Left lung (tissue), 10 donors: Measurements from ENCODE around the gene COL9A2. TPM values are rescaled to one million over a fixed set of nuclear protein-coding genes. Genes with fewer than 3 reads are reported as not detected.
"Not testable (repeated sequence)": the region's sequence is repeated elsewhere in the genome, so short reads cannot be mapped to it uniquely, and the experiment has no call there.

ENCODE experiments used
- ATAC-seq: fragments of 200-7000 bp; cut with Tn5 transposase; one replicate; pipeline ENCODE4 v1.9.1; 2020; ENCODE audit warnings: moderate library complexity
- DNase-seq, 4 donors: peaks; one replicate each; pipeline ENCODE4 v3.0.0-alpha.2; 2013 to 2020
- H3K27ac ChIP-seq, 2 donors: fragments of 200-600 bp; sonication (generic) in 1 of 2; one replicate each; pipeline versions ENCODE4 v1.5.0 to v1.8.0; 2020 to 2021
- H3K27me3 ChIP-seq, 2 donors: fragments of 200-600 bp; sonication (generic) in 1 of 2; one replicate each; pipeline versions ENCODE4 v1.5.0 to v1.8.0; 2020 to 2021
- H3K36me3 ChIP-seq, 2 donors: fragments of 200-600 bp; sonication (generic) in 1 of 2; one replicate each; pipeline versions ENCODE4 v1.5.0 to v1.8.0; 2020 to 2021
- H3K4me1 ChIP-seq, 2 donors: fragments of 200-600 bp; one replicate each; pipeline ENCODE4 v1.8.0; 2021
- H3K4me3 ChIP-seq, 2 donors: fragments of 200-600 bp; sonication (generic) in 1 of 2; one replicate each; pipeline versions ENCODE4 v1.5.0 to v1.8.0; 2020 to 2021; ENCODE audit warnings: mild to moderate bottlenecking in 1 of 2
- H3K9me3 ChIP-seq, 2 donors: fragments of 200-600 bp; sonication (generic) in 1 of 2; one replicate each; pipeline versions ENCODE4 v1.5.0 to v1.8.0; 2020 to 2021
- CTCF ChIP-seq, 2 donors: fragments of 200-600 bp; sonication (generic) in 1 of 2; IDR thresholded peaks; one replicate each; pipeline versions ENCODE4 v1.5.0 to v1.8.0; 2021; ENCODE audit warnings: antibody characterized with exemption in 2 of 2
- intact Hi-C, 2 donors: fragments of 100-400 bp; cut with DNase I; formaldehyde crosslinking; loops; one replicate each; pipeline versions ENCODE4 v1.11.2 to v1.14.2; 2022
- polyA plus RNA-seq, 6 donors: library from polyadenylated mRNA; unstranded; fragments of 120-200 nt; gene quantifications; one replicate each; pipeline ENCODE4 v1.2.1, GENCODE V29; 2013; ENCODE audit not compliant: insufficient read length in 6 of 6
- total RNA-seq, 2 donors: library from RNA; stranded (reverse); fragmentation: NEBNext Ultra II Directional; extraction: Animal tissue kit (Norgen Biotek cat#: 25700); gene quantifications; one replicate each; pipeline ENCODE4 v1.2.1, GENCODE V29; 2021
- donor health status: DM: no; HTN: yes; CAD: no.
- donor health status: DM: no; HTN: no; CAD: no.

The COL9A2 gene
- total and polyA plus RNA-seq, 8 donors, result 1.1 to 29.7 (median 19.9) TPM

- Histone ChIP-seq H3K4me1 (no peaks in the 10 kb centered on the region), H3K27ac (no peak overlapping the region), H3K9me3 (peaks cover 0 to 9% of the 10 kb centered on the region in 2 donors), H3K36me3 (no peaks in the 10 kb centered on the region), H3K27me3 (no peaks in the 10 kb centered on the region), H3K4me3 (no peak overlapping the region)
- intact Hi-C loops, result no loop called here
- no peak for TF ChIP-seq CTCF (IDR thresholded peaks at IDR 0.05)
- ATAC-seq, result no peak
- DNase-seq, result no peak
These were observed 15.6 kb upstream of the COL9A2 start for GRCh38 chr1:40332695-40333094.

DNA sequence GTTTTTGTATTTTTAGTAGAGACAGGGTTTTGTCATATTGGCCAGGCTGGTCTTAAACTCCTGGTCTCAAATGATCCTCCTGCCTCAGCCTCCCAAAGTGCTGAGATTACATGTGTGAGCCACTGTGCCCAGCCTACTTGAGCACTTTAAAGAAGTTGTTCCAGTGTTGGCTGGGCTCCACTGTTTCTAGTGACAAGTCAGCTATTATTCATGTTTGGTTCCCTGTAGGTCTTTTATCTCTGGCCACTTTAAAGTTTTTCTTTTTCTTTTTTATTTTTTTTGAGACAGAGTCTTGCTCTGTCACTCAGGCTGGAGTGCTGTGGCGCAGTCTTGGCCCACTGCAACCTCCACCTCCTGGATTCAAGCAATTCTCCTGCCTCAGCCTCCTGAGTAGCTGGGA lies 14.3 kb upstream of the COL9A2 start:
- intact Hi-C loops, result not testable (repeated sequence)

GRCh38 chr1:40318970-40319621 lies 2.0 kb upstream of the COL9A2 start:
- Histone ChIP-seq H3K27me3 (peaks cover 21 to 64% of the 10 kb centered on the region in 2 donors), H3K27ac (no peak overlapping the region), H3K36me3 (no peaks in the 10 kb centered on the region), H3K4me1 (peaks cover 10 to 30% of the 10 kb centered on the region in 2 donors), H3K9me3 (no peaks in the 10 kb centered on the region), H3K4me3 (no peak overlapping the region)
- intact Hi-C loops, result no loop called here
- ATAC-seq (no peak), DNase-seq (no peak)
- no peak for TF ChIP-seq CTCF (IDR thresholded peaks at IDR 0.05)

More for the DNA sequence above, 14.3 kb upstream of the COL9A2 start:
- not testable (repeated sequence) for H3K36me3 ChIP-seq, H3K27ac ChIP-seq, H3K9me3 ChIP-seq, ATAC-seq, H3K4me1 ChIP-seq, H3K4me3 ChIP-seq, DNase-seq, H3K27me3 ChIP-seq

- intact Hi-C loops, result no loop called here
- Histone ChIP-seq H3K4me3 (no peak overlapping the region), H3K36me3 (no peaks in the 10 kb centered on the region), H3K4me1 (peaks cover 10 to 30% of the 10 kb centered on the region in 2 donors), H3K27ac (no peak overlapping the region), H3K27me3 (peaks cover 21 to 66% of the 10 kb centered on the region in 2 donors), H3K9me3 (no peaks in the 10 kb centered on the region)
- no peak for ATAC-seq
- no peak for TF ChIP-seq CTCF (IDR thresholded peaks at IDR 0.05)
- no peak for DNase-seq
These were observed 1.4 kb upstream of the COL9A2 start for GRCh38 chr1:40318476-40318875.

- Histone ChIP-seq H3K9me3 (no peaks in the 10 kb centered on the region), H3K27me3 (peaks cover 21 to 66% of the 10 kb centered on the region in 2 donors), H3K4me3 (peak overlapping the region in 1 of 2 donors; percentile 44), H3K36me3 (no peaks in the 10 kb centered on the region), H3K27ac (no peak overlapping the region), H3K4me1 (peaks cover 10 to 35% of the 10 kb centered on the region in 2 donors)
- intact Hi-C loops, result no loop called here
- TF ChIP-seq CTCF (IDR thresholded peaks at IDR 0.05), result no peak
- ATAC-seq (no peak), DNase-seq (no peak)
These were observed 448 bp upstream of the COL9A2 start for GRCh38 chr1:40317394-40318074.
